ENCODE measurements around the gene CHCHD4. TPM values are rescaled to one million over a fixed set of nuclear protein-coding genes. Genes with fewer than 3 reads are reported as not detected.
"Not testable (repeated sequence)": the region's sequence is repeated elsewhere in the genome, so short reads cannot be mapped to it uniquely, and the experiment has no call there.

The CHCHD4 gene
- total RNA-seq, 1 donor from 2014 or later = 9.4 TPM

- Mint-ChIP-seq H3K36me3 (ENCODE audit: unreplicated experiment) (peaks cover 5% of the 10 kb centered on the region), H3K27ac (ENCODE audit: unreplicated experiment) (no peak overlapping the region), H3K4me1 (ENCODE audit: low read depth, unreplicated experiment) (no peaks in the 10 kb centered on the region), H3K4me3 (ENCODE audit: unreplicated experiment) (no peak overlapping the region), H3K27me3 (ENCODE audit: unreplicated experiment) (no peaks in the 10 kb centered on the region), H3K9me3 (ENCODE audit: unreplicated experiment) (no peaks in the 10 kb centered on the region)
- TF ChIP-seq CTCF (IDR thresholded peaks at IDR 0.05; ENCODE audit: partially characterized antibody, unreplicated experiment) = no peak
- no peak for DNase-seq
Measured at GRCh38 chr3:14082108-14082657, 42.5 kb downstream of the CHCHD4 start.

GRCh38 chr3:14077310-14077709, 47.4 kb downstream of the CHCHD4 start:
- TF ChIP-seq CTCF (IDR thresholded peaks at IDR 0.05; ENCODE audit: partially characterized antibody, unreplicated experiment) = no peak
- Mint-ChIP-seq H3K27ac (ENCODE audit: unreplicated experiment) (no peak overlapping the region), H3K4me3 (ENCODE audit: unreplicated experiment) (no peak overlapping the region), H3K36me3 (ENCODE audit: unreplicated experiment) (no peaks in the 10 kb centered on the region), H3K4me1 (ENCODE audit: low read depth, unreplicated experiment) (no peaks in the 10 kb centered on the region), H3K27me3 (ENCODE audit: unreplicated experiment) (no peaks in the 10 kb centered on the region), H3K9me3 (ENCODE audit: unreplicated experiment) (no peaks in the 10 kb centered on the region)
- DNase-seq = no peak

GRCh38 chr3:14075233-14075632, 49.4 kb downstream of the CHCHD4 start:
- H3K27me3 Mint-ChIP-seq (ENCODE audit: unreplicated experiment); H3K36me3 Mint-ChIP-seq (ENCODE audit: unreplicated experiment); H3K9me3 Mint-ChIP-seq (ENCODE audit: unreplicated experiment); H3K4me1 Mint-ChIP-seq (ENCODE audit: low read depth, unreplicated experiment); H3K27ac Mint-ChIP-seq (ENCODE audit: unreplicated experiment); DNase-seq; H3K4me3 Mint-ChIP-seq (ENCODE audit: unreplicated experiment): not testable (repeated sequence)

GRCh38 chr3:14064910-14065309, 59.8 kb downstream of the CHCHD4 start:
- DNase-seq = no peak
- no peak overlapping the region for H3K4me3 Mint-ChIP-seq (ENCODE audit: unreplicated experiment)
- H3K27ac Mint-ChIP-seq (ENCODE audit: unreplicated experiment) = no peak overlapping the region
- peaks cover 1% of the 10 kb centered on the region for H3K9me3 Mint-ChIP-seq (ENCODE audit: unreplicated experiment)
- no peak for TF ChIP-seq CTCF (IDR thresholded peaks at IDR 0.05; ENCODE audit: partially characterized antibody, unreplicated experiment)
- H3K36me3 Mint-ChIP-seq (ENCODE audit: unreplicated experiment) = no peaks in the 10 kb centered on the region
- no peaks in the 10 kb centered on the region for H3K4me1 Mint-ChIP-seq (ENCODE audit: low read depth, unreplicated experiment)
- H3K27me3 Mint-ChIP-seq (ENCODE audit: unreplicated experiment) = no peaks in the 10 kb centered on the region

- Mint-ChIP-seq H3K27me3 (ENCODE audit: unreplicated experiment) (peaks cover under 1% of the 10 kb centered on the region), H3K9me3 (ENCODE audit: unreplicated experiment) (peaks cover 1% of the 10 kb centered on the region), H3K27ac (ENCODE audit: unreplicated experiment) (no peak overlapping the region), H3K4me1 (ENCODE audit: low read depth, unreplicated experiment) (no peaks in the 10 kb centered on the region), H3K4me3 (ENCODE audit: unreplicated experiment) (no peak overlapping the region), H3K36me3 (ENCODE audit: unreplicated experiment) (no peaks in the 10 kb centered on the region)
- no peak for DNase-seq
- TF ChIP-seq CTCF (IDR thresholded peaks at IDR 0.05; ENCODE audit: partially characterized antibody, unreplicated experiment) = no peak
Measured at GRCh38 chr3:14063152-14063551, 61.5 kb downstream of the CHCHD4 start.

Other genes starting within 250 kb of the CHCHD4 start
- gene WNT7A, start 244.8 kb downstream of the CHCHD4 start, total RNA-seq (ENCODE audit: unreplicated experiment) = not detected
- 50.8 TPM for gene TMEM43, start 182 bp upstream of the CHCHD4 start, total RNA-seq (ENCODE audit: unreplicated experiment)
- gene XPC, start 53.7 kb upstream of the CHCHD4 start, total RNA-seq (ENCODE audit: unreplicated experiment) = 39.5 TPM
- gene LSM3, start 53.9 kb upstream of the CHCHD4 start, total RNA-seq (ENCODE audit: unreplicated experiment) = 8.4 TPM

All from glutamatergic neuron (in vitro differentiated cells).